Measurements from ENCODE around the gene SHISA6.

The SHISA6 gene

GRCh38 chr17:11240841-11241610, at the start of gene SHISA6:
SHISA6 (plus strand) TSS chr17:11241213.
- DNase-seq (ENCODE audit: low read depth), result no peak

DNA sequence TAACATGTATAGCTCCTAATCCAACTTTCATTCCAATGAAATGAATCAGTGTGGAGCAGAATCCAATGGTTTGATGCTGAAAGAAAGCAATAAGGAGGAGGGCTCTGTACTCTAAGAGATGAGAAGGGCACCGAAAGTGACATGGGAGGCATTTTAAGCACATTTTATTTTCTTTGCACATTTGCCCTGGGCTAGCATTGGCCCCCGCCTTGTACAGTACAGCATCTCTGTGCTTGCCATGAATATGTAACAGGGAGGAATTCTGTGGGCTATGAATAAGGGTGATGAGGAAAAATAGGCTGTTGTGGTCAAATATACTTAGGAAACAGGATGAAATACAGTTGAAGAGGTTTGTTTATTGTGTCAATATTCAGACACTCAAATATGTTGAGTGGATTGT, 45.2 kb upstream of the SHISA6 start:
- DNase-seq (ENCODE audit: low read depth), result no peak

DNA sequence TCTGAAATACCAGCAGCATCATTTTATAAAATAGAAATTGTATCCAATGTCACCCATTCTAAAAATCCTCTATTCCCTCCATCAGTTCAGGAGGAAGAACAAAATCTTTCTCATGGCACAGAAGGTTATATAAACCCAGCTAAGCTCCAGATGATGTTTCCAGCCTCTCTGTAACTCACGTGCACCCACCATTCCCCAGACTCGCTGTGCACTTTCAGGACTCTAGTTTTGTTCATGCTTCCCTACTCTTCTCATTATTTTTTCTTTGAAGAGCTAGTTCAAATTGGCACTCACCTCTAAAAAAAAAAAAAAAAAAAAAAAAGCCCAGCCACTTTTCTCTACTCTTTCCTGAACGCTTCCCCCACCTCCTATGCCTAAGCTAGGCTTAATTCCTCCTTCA, 36.0 kb upstream of the SHISA6 start:
- no peak for DNase-seq (ENCODE audit: low read depth)

- DNase-seq (ENCODE audit: low read depth), result no peak
These were observed 35.4 kb upstream of the SHISA6 start for GRCh38 chr17:11205659-11206058.

DNA sequence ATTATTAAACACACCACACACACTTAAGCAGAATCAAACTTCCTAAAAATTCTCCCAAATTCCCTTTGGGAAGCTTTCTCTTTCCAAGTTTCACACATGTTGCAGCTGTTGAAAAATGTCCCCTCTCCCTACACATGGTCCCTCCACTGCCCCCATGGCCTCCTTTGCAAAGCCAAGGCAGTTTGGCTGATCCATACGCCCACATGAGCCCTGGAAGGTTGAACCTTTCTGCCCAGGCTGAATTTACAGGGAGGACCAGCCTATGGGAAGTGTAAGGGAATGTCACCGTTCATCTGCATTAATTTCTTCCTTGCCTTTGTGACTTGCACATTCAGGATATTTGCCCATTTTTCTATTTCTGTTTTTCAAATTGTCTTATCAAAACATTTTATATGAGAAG, 31.1 kb upstream of the SHISA6 start:
- no peak for DNase-seq (ENCODE audit: low read depth)

GRCh38 chr17:11212792-11213191, 28.2 kb upstream of the SHISA6 start:
- no peak for DNase-seq (ENCODE audit: low read depth)

DNA sequence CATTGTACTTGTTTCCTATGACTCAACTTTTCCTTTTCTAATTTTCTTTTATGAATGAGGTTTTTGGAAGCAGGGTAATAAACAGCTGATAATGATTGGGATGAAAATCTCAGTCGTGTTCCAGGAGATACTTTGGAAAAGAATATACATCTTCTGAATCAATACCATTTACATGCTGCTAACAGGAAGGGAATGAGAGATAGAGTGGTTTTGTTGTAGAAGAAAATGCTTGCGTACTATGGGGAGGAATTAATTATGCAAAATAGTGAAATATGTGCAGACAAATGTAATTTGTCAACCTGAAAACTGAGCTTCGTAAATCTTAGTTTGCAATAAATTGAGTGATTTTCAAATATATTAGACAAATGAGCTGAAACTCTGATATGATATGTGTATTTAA, 24.0 kb upstream of the SHISA6 start:
- DNase-seq (ENCODE audit: low read depth), result no peak

- DNase-seq (ENCODE audit: low read depth), result no peak
These were observed 19.8 kb upstream of the SHISA6 start for GRCh38 chr17:11221196-11221595.

- no peak for DNase-seq (ENCODE audit: low read depth)
These were observed 19.3 kb upstream of the SHISA6 start for GRCh38 chr17:11221721-11222120.

- DNase-seq (ENCODE audit: low read depth), result no peak
These were observed 2.3 kb upstream of the SHISA6 start for GRCh38 chr17:11238705-11239104.

DNA sequence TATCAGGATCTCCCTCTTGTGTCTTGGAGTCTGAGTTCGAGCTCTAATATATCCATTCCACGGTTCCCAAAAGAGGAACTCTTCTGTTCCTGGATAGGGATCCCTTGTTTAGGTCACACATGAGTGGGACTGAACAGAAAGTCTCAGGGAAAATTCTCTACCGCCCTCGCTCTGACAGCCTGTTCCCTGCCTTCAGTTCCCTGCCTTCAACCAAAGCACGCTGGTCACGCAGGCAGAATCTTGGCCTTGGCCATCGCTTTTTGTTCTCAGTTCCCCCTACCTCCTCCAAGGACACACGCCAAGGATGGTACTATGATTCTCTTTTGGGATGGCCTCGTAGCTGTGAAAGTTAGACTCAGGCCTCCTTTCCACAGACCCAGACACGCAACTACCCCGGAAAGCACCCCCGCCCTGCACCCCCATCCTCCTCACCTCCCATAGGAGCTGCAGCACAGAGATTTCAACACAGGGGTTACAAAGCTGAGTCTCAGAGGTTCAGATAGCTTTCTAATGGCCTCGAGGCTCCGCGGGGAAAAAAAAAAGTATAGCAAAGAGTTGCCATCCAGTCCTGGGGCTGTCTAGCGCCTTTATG, 1.5 kb upstream of the SHISA6 start:
- no peak for DNase-seq (ENCODE audit: low read depth)

- no peak for DNase-seq (ENCODE audit: low read depth)
These were observed 772 bp upstream of the SHISA6 start for GRCh38 chr17:11240041-11240840.

GRCh38 chr17:11241611-11242226, 706 bp downstream of the SHISA6 start:
- no peak for DNase-seq (ENCODE audit: low read depth)

GRCh38 chr17:11242411-11242810, 1.4 kb downstream of the SHISA6 start:
- DNase-seq (ENCODE audit: low read depth), result no peak

- no peak for DNase-seq (ENCODE audit: low read depth)
These were observed 3.8 kb downstream of the SHISA6 start for GRCh38 chr17:11244776-11245175.

- DNase-seq (ENCODE audit: low read depth), result no peak
These were observed 4.2 kb downstream of the SHISA6 start for GRCh38 chr17:11245187-11245586.

DNA sequence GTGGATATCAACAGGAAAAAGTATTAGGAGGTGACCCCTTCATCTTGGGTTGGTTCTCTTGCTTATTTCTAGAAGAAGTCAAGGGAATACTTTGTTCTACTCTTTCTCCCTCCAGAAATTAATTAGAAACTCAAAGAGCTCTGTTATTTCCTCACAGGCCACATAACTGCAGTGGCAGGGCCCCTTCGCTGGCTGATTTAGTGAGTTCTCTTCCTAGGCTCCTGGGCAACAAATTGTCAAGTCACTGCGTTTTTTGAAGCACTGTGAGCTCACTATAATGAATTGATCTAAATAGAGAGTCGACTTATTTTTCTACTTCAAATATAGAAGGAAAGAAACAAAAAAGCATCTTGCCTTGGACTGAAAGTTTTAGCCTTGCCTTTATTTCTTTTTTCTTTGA, 4.8 kb downstream of the SHISA6 start:
- DNase-seq (ENCODE audit: low read depth), result no peak

DNA sequence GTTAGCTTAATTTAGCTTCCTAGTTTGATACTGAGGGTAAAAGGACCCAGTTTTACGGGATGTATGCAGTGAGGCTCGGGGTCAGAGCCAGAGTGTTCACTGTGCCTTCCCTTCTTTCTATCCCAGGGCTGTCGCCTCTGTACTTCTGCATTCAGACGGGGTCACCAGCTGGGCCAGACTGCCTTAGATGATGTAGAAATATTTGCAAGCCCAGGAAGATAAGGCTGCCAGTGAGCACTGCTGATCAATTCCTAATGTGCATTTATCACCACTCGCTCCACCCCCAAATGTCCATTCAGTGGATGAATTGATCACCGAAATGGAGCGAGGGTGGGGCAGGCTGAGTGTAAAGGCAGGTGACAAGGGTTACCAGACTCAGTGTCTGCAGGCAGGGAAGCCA, 9.1 kb downstream of the SHISA6 start:
- DNase-seq (ENCODE audit: low read depth), result no peak

DNA sequence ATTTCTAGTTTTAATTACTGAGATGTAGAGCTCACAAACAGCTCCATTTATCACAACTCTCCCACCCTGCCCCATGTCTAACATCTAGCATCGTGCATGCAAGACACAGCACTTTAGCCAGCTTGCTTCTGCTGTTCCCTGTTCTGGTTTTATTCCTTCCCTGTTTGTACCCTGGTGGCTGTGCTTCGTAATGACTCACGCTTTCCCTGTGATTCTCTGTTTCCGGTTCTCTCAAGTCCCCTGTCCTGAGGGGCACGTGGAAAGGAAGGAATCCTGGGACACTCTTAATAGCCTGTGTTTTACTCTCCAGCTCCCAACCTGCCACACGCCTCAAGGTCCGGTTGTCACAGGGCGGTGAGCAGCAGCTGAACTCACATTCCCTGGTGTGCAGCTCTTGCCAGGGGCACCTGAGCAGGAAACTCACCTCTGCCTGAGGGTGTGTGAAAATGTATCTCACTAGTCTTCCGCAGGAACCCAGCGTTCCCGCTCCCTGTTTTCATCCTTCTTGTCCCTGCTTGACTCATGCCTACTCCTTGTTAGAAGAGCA, 10.6 kb downstream of the SHISA6 start:
- DNase-seq (ENCODE audit: low read depth), result no peak

GRCh38 chr17:11252146-11252545, 11.1 kb downstream of the SHISA6 start:
- no peak for DNase-seq (ENCODE audit: low read depth)

DNA sequence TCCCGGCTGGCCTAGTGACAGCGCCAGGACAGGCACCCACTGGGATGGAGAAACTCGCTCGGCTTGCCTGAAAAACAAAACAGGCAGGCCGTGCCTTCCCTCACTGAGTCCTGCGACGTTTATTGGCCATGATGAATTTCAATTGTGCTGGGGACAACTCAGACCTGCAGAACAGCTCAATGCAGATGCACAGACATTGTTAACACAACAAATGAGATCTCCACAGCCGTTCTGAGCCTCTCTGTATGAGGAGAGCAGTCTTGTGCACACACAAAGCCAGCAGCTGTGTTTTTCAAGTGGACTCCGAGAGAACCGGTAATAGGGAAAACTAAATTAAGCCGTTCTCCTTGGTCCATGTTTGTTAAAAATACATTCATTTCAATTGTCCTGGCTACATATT, 15.9 kb downstream of the SHISA6 start:
- no peak for DNase-seq (ENCODE audit: low read depth)

GRCh38 chr17:11264183-11264871, 23.3 kb downstream of the SHISA6 start:
- DNase-seq (ENCODE audit: low read depth), result no peak
